SK-N-MC (cell line): ENCODE measurements around the gene TNFRSF6B.
"Not testable (repeated sequence)": the region's sequence is repeated elsewhere in the genome, so short reads cannot be mapped to it uniquely, and the experiment has no call there.

ENCODE experiments used
- DNase-seq: peaks from one replicate; pipeline ENCODE4 v3.0.0-alpha.2; 2011; ENCODE audit warnings: low read depth, low spot score
- H3K27ac ChIP-seq: fragments of 200-600 bp; sonication (generic); 2 replicates; pipeline ENCODE4 v1.5.1; 2016; ENCODE audit warnings: mixed run types
- H3K36me3 ChIP-seq: fragments of 200-600 bp; sonication (generic); 2 replicates; pipeline ENCODE4 v1.6.1; 2017; ENCODE audit warnings: antibody characterized with exemption, low read length, mixed read lengths; ENCODE audit not compliant: insufficient read depth
- H3K4me3 ChIP-seq: fragments of 200-600 bp; sonication (generic); 2 replicates; pipeline ENCODE4 v1.5.1; 2016
- H3K9ac ChIP-seq: fragments of 200-600 bp; sonication (generic); 2 replicates; pipeline ENCODE4 v1.8.0; 2017; ENCODE audit warnings: mixed run types, mixed read lengths; ENCODE audit not compliant: insufficient read length
- H3K9me3 ChIP-seq: fragments of 200-600 bp; sonication (generic); 2 replicates; pipeline ENCODE4 v1.6.1; 2017; ENCODE audit warnings: low read depth, mild to moderate bottlenecking, antibody characterized with exemption, low read length, moderate library complexity, mixed read lengths
- EZH2 ChIP-seq: fragments of 200-600 bp; sonication (generic); IDR thresholded peaks from one replicate; pipeline ENCODE4 v1.6.1; 2017; ENCODE audit warnings: antibody characterized with exemption
- FOXP2 ChIP-seq: optimal IDR thresholded peaks from 2 replicates; pipeline ENCODE3; 2011; ENCODE audit warnings: mild to moderate bottlenecking, moderate library complexity; ENCODE audit not compliant: insufficient read depth; ENCODE audit errors: extremely low read length, control extremely low read depth
- POLR2AphosphoS5 ChIP-seq: IDR thresholded peaks from 2 replicates; pipeline ENCODE4 v1.6.1; 2012; ENCODE audit warnings: mild to moderate bottlenecking, low read depth, low read length, borderline replicate concordance

TNFRSF6B gene

GRCh38 chr20:63653974-63654668, 42.3 kb upstream of the TNFRSF6B start:
- Histone ChIP-seq H3K27ac (peak overlapping the region; percentile 83), H3K9ac (peak overlapping the region; percentile 51), H3K36me3 (no peaks in the 10 kb centered on the region), H3K4me3 (peak overlapping the region; percentile 95), H3K9me3 (no peaks in the 10 kb centered on the region)
- no peak for DNase-seq
- no peak; the same call in 1 of the 2 replicates for TF ChIP-seq POLR2AphosphoS5
- TF ChIP-seq EZH2 = no peak
- TF ChIP-seq FOXP2 = no peak

- Histone ChIP-seq H3K36me3 (no peaks in the 10 kb centered on the region), H3K9me3 (no peaks in the 10 kb centered on the region), H3K4me3 (no peak overlapping the region), H3K27ac (no peak overlapping the region), H3K9ac (no peak overlapping the region)
- TF ChIP-seq POLR2AphosphoS5 (no peak), EZH2 (no peak), FOXP2 (no peak)
- no peak for DNase-seq
Measured at GRCh38 chr20:63655249-63655648, 41.2 kb upstream of the TNFRSF6B start.

GRCh38 chr20:63656451-63656850, 40.0 kb upstream of the TNFRSF6B start:
- TF ChIP-seq FOXP2 (no peak), POLR2AphosphoS5 (no peak), EZH2 (no peak)
- Histone ChIP-seq H3K4me3 (no peak overlapping the region), H3K9ac (no peak overlapping the region), H3K36me3 (no peaks in the 10 kb centered on the region; the same call in 1 of the 2 replicates), H3K27ac (no peak overlapping the region), H3K9me3 (no peaks in the 10 kb centered on the region)
- DNase-seq = no peak

- H3K4me3 ChIP-seq = peak overlapping the region; percentile 100
- TF ChIP-seq POLR2AphosphoS5 (no peak), EZH2 (no peak), FOXP2 (no peak)
- DNase-seq = no peak
- H3K27ac ChIP-seq = peak overlapping the region; percentile 87
- peaks cover 6% of the 10 kb centered on the region; the same call in 1 of the 2 replicates for H3K36me3 ChIP-seq
- H3K9ac ChIP-seq = peak overlapping the region; percentile 95
- no peaks in the 10 kb centered on the region for H3K9me3 ChIP-seq
Measured at GRCh38 chr20:63657260-63657936, 39.1 kb upstream of the TNFRSF6B start.

GRCh38 chr20:63657937-63658748, 38.3 kb upstream of the TNFRSF6B start, which contains the start of gene RTEL1:
Gene RTEL1, plus strand, starts transcription at chr20:63658312. Its CDS starts 1,091 bp downstream, at chr20:63659403.
- H3K27ac ChIP-seq = peak within 1 kb of the TSS; percentile 87
- peaks cover 13% of the 10 kb centered on the region; the same call in 1 of the 2 replicates for H3K36me3 ChIP-seq
- H3K9ac ChIP-seq = peak within 1 kb of the TSS; percentile 95
- no peaks in the 10 kb centered on the region for H3K9me3 ChIP-seq
- TF ChIP-seq POLR2AphosphoS5 = peak; percentile 79
- TF ChIP-seq EZH2 = no peak
- DNase-seq = peak; percentile 56
- peak within 1 kb of the TSS; percentile 100 for H3K4me3 ChIP-seq

- peak overlapping the region; percentile 100 for H3K4me3 ChIP-seq
- no peak for DNase-seq
- H3K27ac ChIP-seq = no peak overlapping the region
- no peaks in the 10 kb centered on the region for H3K9me3 ChIP-seq
- H3K36me3 ChIP-seq = peaks cover 17% of the 10 kb centered on the region; the same call in 1 of the 2 replicates
- peak overlapping the region; percentile 95 for H3K9ac ChIP-seq
- TF ChIP-seq FOXP2 (no peak), EZH2 (no peak), POLR2AphosphoS5 (no peak)
Measured at GRCh38 chr20:63658749-63659187, 37.7 kb upstream of the TNFRSF6B start.

- Histone ChIP-seq H3K9me3 (no peaks in the 10 kb centered on the region), H3K9ac (peak overlapping the region; percentile 95), H3K4me3 (peak overlapping the region; percentile 100), H3K27ac (no peak overlapping the region), H3K36me3 (peaks cover 17% of the 10 kb centered on the region; the same call in 1 of the 2 replicates)
- TF ChIP-seq FOXP2 = no peak
- TF ChIP-seq EZH2 = no peak
- TF ChIP-seq POLR2AphosphoS5 = no peak
- DNase-seq = no peak
Measured at GRCh38 chr20:63659370-63659769, 37.1 kb upstream of the TNFRSF6B start.

GRCh38 chr20:63660174-63660573, 36.3 kb upstream of the TNFRSF6B start:
- H3K9me3 ChIP-seq, H3K27ac ChIP-seq, H3K4me3 ChIP-seq, DNase-seq, H3K9ac ChIP-seq: not testable (repeated sequence)
- H3K36me3 ChIP-seq = peaks cover 17% of the 10 kb centered on the region; the same call in 1 of the 2 replicates
